CD4-positive, alpha-beta T cell treated with Interleukin-1 beta for 1 hour (primary cell): ENCODE results near the gene KRT14.
"Not testable (repeated sequence)": the region's sequence is repeated elsewhere in the genome, so short reads cannot be mapped to it uniquely, and the experiment has no call there.

Source experiments
- DNase-seq, 2 donors: peaks; one replicate each; pipeline ENCODE4 v3.0.0-alpha.2; 2020 to 2022

The KRT14 gene

DNA sequence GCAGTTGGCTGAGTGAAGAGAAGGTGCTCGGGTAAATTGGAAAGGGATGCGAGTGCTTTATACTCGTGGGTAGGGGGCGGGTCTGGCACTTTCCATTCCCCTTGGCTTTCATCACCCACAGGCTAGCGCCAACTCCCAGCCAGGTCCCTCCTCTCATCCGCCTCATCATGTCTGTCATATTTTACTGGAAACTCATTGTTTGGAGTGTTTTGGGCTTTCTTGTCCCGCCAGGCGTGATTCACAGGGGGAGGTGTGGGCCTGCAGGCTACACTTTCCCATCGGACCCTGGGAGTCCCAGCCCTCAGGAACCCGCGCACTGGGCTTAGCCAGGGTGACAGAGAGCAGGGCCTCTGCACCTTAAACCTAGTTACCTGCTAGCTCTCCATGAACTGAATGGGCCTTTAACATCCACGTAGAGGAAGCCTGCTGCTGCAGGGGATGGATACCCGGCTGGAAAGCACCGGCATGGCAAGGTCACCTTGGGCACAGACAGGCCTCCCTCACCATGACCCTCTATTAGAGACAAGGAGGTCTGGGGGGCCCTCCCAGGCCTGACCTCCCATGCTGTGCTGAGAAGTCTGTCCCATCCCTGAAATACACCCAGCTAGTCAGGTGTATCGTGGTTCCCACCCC, at the start of gene KRT14:
Gene KRT14, minus strand, starts transcription at position 33 of the 633 bp plus-strand sequence. CDS start 61 bp downstream, outside the sequence.
- DNase-seq: no peak

DNA sequence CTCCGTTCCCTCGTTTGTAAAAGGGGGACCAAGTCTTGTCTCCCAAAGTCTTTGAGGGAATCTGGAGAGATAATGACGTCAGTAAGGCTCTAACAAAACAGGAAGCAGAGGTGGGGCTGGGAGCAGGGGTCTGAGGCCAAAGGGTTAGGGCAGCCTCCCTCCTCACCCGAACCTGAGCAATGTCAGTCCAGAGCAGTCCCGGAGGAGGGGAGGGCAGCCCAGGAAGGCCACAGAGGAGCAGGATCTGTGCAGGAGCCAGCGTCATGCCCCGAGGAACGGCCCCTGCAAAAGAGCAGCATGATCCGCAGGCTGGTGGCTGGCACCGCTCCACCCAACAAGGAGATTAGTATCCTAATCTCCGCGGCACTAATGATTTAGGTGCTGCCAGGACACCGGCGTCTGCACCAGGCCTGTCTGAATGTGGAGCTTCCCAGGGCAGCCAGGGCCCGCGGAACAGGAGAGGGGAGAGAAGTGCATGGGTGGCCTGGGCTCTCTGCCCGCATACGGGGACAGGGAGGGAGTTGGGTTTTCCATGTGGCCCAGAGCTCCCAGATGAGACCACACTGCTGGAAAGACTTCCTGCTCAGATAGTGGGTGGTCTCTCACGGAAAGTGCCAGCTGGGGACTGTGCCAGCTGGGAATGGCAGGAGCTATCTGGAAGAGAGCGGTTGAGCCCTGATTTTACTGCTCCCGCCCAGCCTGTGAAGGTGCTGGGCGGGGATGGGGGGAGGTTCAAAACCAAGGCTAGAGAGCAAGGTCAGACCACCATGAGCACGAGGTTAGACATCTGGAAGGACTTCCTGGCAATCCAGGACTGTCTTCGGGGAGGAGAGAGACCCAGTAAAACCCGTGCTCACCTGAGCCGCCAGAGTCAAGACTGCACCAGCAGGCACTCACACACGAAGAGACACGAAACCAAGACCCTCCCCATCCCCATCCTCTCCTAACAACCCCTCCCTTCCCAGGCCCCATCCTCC, 48.7 kb upstream of the KRT14 start:
- DNase-seq: no peak

DNA sequence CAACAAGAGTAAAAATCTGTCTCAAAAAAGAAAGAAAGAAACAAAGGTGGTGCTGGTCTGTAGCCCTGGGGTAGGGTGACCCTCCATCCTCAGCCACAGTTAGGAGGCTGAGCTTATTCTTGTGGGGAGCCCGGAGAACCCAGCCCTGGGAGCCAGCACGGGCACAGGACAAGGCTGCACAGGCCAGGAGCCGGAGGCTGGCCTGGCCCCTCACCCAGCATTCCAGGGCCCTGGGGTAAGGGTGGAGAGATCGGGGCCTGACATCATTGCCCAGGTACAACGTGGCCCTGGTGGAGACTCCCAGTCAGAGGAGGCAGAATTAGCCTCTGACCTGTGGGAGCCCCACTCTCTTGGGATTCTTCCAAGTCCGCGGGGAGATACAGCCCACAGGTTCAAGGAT, 47.9 kb upstream of the KRT14 start:
- DNase-seq: no peak

DNA sequence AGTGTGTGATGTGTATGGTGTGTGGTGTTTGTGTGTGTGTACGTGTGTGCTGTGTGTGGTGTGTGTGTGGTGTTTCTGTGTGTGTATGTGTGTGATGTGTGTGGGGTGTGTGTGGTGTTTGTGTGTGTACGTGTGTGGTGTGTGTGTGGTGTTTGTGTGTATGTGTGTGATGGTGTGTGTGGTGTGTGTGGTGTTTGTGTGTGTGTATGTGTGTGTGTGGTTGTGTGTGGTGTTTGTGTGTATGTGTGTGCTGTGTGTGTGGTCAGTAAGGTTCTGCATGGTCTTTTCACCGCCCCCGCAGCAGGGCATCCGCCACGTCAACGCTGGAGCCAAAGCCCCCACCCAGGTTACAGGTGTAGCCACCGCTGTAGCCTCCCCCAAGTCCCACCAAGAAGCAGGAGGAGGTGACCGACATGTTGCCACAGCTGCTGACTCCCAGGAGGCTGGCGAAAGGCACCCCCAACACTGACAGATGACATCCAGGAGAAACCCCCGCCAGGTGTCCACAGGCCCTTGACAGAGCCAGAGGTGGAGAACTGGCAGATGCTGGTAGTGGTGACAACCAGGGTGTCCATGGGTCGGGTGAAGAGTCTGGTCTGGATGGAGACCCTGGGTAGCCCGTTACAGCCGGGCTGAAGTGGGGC, 47.0 kb upstream of the KRT14 start:
- DNase-seq: no peak

DNA sequence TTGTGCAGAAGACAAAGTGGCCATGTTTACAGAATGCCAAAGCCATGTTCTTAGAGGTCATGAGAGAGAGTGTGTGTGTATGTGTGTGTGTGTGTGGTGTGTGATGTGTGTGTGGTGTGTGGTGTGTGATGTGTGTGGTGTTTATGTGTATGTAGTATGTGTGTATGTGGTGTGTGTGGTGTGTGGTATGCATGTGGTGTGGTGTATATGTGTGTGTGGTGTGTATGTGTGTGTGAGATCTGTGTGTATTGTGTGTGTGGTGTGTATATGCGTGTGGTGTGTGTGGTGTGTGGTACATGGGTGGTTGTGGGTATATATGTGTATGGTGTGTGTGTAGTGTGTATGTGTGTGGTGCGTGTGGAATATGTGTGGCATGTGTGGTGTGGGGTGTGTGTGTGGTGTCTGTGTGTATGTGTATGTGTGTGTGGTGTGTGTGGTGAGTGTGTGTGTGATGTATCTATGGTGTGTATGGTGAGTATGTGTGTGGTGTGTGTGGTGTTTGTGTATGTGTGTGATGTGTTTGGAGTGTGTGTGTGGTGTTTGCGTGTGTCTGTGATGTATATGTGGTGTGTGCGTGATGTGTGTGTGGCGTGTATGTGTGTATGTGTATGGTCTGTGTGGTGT, 45.9 kb upstream of the KRT14 start:
- no peak for DNase-seq

DNA sequence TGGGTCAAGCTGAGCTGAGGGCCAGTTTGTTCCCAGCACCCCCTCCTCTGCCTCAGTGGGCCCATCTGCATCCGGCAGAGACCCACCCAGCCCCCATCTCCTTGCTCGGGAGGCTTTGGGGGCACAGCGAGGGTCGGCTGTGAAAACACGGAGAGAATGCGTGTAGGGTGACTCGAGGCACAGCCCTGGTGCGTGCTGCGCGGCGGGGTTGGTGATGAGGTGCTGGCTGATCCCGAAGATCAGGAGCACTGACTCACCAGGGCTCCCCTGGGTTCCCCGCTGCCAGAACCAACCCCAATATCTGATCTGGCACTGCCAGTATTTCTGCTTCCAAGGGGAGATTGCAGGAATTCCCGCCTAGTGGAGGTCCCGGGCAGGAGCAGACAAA, 45.2 kb upstream of the KRT14 start:
- DNase-seq: no peak

DNA sequence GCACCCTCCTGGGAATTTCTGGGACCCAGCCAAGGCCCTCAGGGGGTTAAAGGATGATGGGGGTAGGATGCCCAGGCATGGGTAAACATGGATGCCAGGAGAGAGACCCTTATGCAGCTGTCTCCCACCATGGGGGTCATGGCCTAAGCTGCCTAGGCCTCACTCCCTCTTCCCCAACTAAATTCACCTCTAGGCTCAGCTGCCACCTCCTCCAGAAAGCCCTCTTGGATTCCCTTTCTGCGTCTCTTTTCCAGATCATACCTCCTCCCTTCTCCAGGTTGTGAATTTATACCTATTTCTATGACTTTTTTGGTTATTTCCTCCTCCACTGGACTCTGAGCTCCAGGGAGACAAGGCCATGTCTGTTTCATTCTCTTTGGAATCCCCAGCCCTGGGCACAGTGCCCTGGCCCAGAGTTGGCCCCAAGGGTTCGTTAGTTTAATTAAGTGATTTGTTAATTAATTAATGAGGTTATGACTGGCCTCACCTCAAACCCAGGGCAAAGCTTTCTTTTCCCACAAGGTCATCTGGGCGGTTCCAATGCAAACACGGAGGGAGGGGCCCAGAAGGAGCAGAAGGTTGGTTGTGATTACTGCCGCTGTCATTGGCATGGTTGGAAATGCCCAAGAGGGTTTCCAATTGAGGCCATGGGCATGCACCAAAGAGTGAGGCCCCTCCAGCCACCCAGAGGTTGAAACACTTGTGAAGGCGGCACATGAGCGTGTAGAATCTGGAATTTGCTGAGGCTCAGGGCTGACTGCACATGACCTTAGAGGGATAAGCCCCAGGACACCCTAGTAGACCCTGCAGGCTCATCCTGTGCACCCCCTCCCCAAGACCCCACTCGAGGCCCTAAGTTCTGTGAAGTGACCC, 44.6 kb upstream of the KRT14 start:
- no peak for DNase-seq

DNA sequence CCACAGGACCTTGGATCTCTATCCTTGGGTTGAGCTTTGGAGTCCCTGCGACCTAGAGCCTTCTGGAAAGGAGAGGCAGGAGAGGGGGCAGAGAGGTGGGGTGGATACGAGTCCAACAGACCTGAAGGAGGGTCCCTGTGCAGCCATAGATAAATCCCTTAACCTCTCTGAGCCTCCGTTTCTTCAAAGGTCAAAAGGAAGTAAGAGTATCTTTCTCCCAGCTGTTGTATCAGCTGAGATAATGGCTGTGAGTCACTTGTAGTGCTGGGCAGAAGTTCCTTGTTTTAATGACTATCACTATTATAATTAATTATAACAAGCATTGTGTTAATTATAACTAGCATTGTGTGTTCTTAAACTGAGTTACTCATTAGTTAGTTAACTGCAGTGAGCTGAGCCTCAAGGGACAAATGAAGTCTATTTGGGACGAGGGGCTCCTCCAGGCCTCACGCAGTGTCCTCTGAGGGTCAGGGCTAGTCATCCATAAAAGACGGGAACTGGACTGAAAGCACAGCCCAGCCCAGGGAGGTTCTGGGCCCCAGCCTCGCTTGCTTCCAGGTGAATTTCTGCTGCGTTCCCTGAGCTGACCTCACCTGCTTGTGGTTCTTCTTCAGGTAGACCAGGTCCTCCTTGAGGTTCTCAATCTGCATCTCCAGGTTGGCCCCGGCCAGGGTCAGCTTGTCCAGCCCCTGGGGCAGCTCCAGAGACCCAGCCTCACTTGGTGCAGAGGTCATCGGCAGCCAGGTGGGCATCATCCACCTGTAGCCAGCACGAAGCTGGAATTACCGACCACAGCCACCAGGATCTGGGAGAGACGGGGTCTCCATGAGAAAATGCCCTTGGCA, 43.4 kb upstream of the KRT14 start:
- no peak for DNase-seq

DNA sequence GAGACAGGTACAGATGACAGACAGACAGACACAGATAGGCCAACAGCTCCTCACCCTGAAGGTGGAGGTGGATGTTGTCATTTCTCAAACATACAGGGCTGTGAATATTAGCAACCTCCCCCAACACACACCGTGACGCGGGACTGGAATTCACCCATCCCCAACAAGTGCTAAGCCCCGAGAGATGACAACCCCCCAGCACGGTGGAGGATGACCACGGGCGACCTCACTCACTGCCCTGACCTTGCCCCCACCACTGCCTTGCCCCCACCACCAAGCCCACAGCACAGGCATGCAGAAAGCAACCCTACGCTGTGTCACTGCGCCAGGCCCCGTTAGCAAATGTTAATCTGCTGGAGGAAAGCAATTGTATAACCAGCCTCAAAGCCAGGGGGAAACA, 42.6 kb upstream of the KRT14 start:
- DNase-seq: no peak

DNA sequence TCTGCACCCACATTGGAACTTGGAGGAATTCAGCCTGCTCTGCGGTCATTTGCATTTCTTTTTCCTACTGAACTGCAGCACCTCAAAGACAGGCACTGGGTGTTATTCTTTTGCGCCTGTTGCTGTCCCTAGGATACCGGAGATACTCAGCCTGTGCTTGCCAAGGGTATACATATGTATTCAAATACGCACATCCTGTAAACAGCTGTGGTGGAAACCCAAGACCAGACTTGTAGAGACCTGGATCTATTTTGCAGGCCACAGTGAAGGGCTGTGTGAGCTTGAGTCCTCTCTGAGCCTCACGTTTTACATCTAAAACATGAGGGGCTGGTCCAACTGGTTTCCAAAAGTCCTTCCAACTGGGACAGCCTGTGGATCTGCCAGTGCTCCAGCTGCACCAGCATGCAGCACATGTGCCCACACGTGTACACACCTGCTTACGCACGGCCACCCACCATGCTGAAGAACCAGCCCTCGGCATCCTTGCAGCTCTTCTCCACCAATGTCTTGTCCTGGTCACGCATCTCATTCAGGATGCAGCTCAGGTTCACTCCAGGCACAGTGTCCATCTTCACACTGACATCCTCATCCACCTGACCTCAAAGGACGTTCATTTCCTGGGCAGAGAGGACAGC, 42.0 kb upstream of the KRT14 start:
- not testable (repeated sequence) for DNase-seq

DNA sequence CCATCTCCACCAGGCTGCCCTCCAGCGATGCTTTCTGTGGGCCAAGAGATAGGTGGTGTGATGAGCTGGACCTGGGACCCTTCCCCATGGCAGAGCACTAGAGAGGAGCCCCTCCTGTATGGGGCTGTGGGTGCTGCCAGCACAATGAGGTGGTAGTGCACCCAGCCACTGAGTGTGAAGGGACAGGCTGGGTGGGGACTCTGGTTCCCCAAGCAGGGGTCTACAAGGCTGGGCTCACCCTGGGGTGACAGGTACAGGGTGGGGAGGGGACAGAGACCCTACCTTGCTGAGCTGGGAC, 41.3 kb upstream of the KRT14 start:
- DNase-seq: not testable (repeated sequence)

DNA sequence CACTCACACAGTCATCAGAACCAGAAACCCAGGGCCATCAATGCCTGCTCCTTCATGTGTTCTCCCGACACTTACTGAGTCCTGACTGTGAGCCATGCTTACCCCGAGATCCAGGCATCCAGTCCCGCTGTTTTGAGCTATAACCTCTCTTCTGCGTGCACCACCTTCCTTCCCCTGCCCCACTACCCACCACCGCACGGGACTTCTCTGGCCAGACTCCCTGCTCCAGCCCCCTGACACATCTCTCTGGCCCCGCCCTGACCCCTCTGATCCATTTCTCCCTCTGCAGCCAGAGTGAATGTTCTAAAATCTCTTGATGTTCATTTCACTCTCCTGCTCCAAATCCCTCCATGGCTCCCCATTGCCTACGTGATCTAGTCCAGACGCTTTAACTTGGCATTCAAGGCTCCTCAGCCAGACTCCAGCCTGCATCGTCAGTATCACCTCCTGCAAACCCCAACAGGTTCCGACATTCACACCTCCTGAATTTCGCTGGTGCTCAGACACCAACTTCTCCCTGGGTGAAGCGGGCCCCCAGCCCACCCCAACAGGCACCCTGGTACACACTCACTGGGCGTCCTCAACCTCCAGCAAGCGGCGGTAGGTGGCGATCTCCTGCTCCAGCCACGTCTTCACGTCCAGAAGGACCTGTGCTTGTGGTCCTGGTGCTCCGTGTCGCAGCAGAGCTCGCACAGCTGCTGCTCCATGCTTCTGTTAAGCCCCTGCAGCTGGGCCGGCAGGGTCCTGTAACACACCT, 40.8 kb upstream of the KRT14 start:
- no peak for DNase-seq

DNA sequence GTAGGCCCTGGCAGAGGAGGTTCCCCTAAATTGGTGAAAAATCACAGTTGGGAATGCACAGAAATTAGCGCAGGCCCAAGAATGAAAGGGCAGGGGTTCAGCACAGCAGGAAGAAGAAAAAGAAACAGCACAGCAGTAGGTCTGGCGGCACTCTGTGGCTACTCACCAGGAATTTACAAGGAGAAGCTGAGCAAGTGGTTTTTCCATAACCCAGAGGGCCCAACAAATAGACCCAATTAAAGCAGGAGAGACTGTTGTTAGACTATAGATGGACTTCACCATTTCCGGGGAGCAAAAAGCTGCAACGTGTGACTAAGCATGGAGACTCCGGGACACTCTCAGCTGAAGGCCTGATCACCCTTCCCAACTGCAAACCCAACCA, 40.2 kb upstream of the KRT14 start:
- not testable (repeated sequence) for DNase-seq

DNA sequence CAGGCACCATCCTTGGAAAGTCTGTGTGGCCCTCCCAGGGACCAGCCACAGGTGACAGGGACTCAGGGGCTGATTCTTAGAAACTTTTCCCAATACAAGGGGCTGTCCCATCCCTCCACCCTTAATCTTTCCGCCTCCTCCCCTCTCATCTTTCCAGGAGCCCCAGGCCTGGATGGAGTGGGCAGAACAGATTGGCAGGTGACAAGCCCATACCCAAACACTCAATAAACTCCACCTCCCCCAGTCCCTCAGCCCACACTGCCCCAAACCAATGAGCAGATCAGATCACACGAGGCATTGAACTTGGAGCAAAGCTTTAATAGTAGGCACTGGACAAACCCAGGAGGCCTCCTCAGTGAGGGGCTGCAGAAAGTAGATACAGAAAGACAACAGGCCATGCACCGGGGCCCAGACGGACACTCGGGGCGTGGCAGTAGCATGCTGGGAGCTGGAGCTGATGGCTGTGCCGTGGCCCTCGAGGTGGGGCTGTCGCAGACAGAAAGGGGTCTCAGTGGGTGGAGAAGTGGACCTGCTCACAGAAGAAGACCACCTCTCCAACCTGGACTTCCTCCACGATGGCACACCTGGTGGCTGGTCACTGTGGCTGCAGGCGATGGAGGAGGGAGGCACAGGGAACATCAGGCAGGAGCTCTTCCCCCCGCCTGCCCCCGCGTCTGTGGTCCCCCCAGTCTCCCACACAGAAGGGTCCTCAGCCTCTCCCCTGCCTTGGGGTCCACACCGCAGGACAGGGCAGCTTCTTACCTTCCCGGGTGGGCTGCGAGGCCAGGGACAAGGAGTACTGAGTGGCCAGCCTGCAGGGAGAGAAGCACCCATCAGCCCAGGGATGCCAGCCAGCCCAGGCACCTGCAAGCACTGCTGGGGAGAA, 39.6 kb upstream of the KRT14 start:
- not testable (repeated sequence) for DNase-seq

DNA sequence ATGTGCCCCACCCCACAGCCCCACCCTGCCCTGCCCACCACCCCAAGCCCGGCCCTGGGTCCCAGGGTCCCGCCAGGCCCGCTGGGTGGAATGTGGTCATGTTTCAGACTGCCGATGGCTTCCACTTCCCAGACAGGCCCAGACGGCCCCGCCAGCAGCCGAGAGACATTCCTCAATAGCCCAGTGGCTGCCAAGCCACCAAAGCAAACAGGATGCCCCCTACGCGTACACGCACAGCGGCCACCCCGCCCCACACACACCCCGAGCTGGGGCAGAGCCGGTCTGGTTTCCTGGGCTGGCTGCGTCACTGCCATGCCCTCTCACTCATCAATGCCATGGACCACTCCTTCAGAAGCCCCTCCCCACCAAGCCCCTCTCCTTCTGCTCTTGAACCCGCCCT, 38.9 kb upstream of the KRT14 start:
- no peak for DNase-seq

DNA sequence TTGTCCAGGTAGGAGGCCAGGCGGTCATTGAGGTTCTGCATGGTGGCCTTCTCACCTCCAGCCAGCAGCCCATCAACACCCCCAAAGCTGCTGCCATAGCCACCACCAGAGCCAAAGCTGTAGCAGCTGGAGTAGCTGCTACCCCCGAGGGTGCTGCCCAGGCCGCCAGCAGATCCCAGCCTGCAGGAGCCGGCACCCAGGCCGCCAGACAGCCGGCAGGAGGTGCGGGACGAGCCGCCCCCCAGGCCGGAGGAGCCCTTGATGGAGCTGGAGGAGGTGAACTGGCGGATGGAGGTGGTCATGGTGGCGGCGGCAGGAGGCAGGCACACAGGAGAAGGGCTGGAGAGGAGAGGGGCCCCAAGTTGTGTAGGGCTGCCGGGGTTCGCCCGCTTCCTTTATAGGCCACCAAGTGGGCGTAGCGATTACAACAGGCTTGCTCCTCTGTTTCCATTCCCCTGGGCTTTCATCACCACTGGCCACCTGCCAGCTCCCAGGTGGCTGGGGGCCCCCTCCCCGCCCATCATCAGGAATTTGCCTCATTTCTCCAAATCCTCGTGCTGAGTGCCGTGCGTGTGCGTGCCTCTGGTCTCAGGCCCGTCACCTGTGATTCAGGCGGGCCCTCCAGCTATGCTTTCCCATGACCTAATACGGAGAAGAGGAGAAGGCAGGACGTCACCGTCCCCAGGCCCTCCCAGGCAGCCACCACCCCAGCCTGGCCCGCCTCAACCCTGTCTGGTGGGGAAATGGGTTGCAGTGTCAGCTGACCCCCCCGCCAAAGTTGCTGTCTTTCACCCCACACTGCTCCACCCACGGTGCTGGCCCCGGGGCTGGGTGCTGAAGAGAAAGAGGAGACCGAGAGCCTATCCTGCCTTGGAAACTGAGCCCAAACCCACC, 37.8 kb upstream of the KRT14 start, which contains the start of gene KRT17:
Gene KRT17, minus strand, starts transcription at position 368 of the 894 bp plus-strand sequence. Its CDS starts 66 bp downstream, at position 302.
- no peak for DNase-seq

DNA sequence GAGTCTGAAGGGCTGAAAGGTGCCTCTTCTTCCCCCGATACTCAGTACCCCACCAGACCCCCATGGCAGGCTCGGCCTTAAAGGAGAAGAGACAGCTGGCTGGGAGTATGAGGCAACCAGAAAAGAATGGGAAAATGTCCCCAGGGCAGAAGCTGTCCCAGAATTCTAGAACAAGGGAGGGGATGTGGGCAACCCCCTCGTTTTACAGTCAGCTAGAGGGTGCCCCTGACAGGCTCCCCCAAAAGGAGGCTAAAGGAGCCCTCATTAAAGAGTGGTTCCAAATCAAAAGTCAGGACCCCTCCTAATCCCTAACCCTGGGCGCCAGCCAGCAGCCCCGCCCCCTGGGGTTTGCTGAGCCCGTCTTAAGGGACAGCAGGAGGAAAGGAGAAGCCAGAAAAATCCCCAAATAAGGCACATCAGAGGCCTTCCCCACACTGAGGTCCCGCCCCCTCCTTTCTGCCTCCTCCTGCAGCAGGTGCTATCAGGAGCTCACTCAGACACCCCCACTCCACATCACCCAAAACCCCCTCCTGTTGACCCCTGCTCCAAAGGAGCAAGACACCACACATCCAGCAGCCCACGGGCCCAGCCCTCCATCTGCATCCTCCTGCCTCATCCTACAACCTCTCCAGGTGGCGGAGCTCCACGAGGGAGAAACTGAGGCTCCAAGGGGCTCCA, 36.6 kb upstream of the KRT14 start:
- not testable (repeated sequence) for DNase-seq
